GM19324 (cell line): ENCODE measurements around the gene ATOSB.
"Not testable (repeated sequence)": the region's sequence is repeated elsewhere in the genome, so short reads cannot be mapped to it uniquely, and the experiment has no call there.

Source experiments
- ATAC-seq: cut with Tn5 transposase; IDR thresholded peaks from one replicate; pipeline ENCODE4 v1.9.1; 2021; ENCODE audit warnings: mild to moderate bottlenecking, moderate library complexity; ENCODE audit not compliant: unreplicated experiment, low FRiP score

Gene ATOSB, protein sequence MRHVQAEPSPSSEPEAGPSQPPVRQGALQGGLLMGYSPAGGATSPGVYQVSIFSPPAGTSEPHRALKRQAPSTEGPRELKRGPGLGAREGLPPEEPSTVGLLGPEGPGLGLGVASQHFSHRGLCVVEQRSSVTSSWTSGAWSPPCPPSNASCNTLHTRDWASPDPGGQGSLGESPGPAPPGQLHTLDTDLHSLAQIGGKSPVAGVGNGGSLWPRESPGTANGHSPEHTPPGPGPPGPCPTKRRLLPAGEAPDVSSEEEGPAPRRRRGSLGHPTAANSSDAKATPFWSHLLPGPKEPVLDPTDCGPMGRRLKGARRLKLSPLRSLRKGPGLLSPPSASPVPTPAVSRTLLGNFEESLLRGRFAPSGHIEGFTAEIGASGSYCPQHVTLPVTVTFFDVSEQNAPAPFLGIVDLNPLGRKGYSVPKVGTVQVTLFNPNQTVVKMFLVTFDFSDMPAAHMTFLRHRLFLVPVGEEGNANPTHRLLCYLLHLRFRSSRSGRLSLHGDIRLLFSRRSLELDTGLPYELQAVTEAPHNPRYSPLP

DNA sequence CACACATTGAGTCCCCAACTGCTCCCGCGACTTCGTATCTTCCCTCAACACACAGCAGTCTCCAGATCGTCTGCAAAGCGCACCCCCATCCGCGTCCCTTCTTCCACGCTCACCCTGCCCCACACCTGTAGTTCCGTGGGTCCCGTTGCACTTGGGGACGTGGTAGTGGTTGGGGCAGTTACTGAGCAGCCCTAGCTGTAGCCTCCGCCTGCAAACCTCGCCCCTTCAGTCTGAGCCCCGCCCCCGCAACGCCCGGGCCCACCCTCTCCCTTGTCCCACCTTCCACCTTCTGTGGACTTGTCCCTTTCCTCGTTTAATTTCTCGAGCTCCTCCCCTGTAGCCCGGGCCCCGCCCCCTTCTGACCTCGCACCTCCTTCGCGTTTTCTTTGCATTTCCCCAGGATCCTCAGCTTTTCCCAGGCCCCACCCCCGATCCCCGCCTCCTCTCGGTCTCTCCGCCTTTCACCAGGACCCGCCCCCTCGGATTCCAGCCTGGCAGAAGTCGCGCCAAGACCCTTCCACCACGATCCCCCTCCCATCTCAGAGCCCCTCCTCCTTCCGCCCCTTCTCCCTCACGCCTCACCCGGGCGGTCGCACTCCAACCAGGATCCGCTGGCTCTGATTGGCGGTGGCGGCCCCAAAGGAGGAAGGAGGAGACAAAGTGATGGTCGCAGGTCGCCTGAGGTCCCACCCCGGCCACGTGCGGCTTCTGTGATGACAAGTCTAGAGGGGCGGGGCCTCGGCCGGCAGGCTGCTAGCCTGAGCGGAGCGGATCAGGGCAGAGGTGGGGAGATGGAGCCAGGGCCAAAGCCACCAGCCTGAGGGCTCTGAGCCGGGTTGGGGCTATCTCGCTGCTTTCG, at the start of gene ATOSB:
ATOSB (minus strand) TSS at position 183 of the 859 bp plus-strand sequence. CDS start 7,588 bp downstream, outside the sequence.
- peak; percentile 63 for ATAC-seq

GRCh38 chr9:35164711-35165110, 49.0 kb upstream of the ATOSB start:
- no peak for ATAC-seq

- ATAC-seq = no peak
Measured at GRCh38 chr9:35163413-35163812, 47.8 kb upstream of the ATOSB start.

GRCh38 chr9:35162605-35163315, 47.1 kb upstream of the ATOSB start:
- ATAC-seq = no peak

DNA sequence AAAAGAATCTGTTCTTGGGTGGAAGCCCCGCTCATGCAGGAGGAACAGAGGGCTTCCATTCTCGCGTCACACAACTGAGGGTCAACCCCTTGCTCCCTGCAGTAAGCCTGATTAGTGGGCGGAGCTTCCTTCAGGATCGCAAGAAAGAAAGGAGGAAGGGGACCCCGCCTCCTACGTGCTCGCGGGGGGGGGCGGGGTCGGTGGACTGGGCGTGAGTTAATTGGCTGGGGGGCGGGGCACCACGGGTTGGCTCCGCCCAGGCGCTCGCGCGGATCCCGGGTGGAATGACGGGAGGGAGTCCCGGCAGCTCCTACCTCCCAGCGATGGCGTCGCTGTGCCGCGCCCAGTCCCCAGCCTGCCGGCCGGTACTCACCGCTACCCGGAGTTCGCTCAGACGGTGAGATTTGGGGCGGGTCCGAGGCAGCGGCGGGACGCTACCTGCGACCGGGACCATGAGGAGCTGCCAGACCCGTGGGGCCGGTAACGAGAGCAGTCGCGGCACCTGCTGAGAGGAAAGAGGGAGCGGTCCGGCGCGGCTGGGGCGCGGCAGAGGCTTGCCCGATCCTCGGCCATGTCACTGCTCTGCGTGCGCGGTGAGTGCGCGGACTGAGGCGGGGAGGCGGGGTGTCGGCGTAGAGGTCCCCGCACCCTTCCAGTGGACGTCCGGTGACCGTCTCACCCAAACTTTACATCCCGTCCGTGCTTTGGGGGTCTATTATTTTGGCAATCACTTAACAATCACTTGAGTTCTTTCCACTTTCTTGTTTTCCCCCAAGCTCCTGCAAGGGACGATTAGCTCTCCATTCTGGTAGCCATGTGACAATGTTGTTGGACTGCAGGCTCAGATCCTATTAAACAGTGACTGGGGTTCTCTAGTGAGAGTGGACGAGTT, 46.3 kb upstream of the ATOSB start, which contains the start of gene UNC13B:
UNC13B (plus strand) TSS at position 297 of the 892 bp plus-strand sequence; CDS start at position 572, 275 bp downstream.
- peak; percentile 77 for ATAC-seq

GRCh38 chr9:35158501-35159280, 43.0 kb upstream of the ATOSB start:
- ATAC-seq = no peak

GRCh38 chr9:35157836-35158235, 42.2 kb upstream of the ATOSB start:
- not testable (repeated sequence) for ATAC-seq

DNA sequence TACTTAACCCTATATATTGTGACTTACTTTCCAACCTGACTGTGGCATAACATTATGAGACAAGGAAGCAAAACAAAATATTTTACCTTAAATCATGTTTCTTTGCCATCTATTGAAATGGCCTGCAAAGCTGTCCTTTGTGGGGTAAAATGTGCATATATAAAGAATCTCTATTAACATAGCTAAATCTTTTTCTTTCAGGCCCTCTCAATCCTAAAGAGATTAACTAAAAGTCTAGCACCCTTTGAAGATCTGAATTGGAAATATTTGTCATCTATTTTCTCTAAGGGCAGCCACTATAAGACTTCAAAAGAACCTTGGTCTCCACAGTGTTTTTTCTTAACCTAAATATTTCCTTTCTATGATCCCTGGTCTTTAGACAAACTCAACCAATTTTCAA, 41.1 kb upstream of the ATOSB start:
- no peak for ATAC-seq

- ATAC-seq = no peak
Measured at GRCh38 chr9:35152926-35153325, 37.3 kb upstream of the ATOSB start.

- ATAC-seq = not testable (repeated sequence)
Measured at GRCh38 chr9:35147941-35148563, 32.4 kb upstream of the ATOSB start.

- ATAC-seq = no peak
Measured at GRCh38 chr9:35142037-35142436, 26.4 kb upstream of the ATOSB start.

DNA sequence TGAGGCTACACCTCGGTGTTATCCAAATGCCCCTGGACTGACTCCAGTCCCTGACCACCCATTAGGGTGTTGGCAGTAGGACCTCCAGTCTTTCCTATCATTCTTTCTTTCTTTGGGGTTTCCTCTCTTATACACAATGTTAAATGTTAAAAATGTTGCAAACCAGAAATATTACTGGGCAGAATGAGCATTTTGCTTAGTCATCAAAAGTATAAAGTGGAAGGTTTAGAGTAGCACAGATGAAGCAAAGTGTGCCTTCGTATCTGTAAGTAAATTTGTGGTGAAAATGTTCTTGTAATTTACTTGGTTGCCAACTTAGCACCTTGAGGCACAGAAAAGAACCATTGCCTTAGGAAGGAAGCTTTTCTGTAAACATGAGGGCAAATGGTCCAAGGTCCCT, 24.4 kb upstream of the ATOSB start:
- no peak for ATAC-seq

- no peak for ATAC-seq
Measured at GRCh38 chr9:35136866-35137265, 21.2 kb upstream of the ATOSB start.

DNA sequence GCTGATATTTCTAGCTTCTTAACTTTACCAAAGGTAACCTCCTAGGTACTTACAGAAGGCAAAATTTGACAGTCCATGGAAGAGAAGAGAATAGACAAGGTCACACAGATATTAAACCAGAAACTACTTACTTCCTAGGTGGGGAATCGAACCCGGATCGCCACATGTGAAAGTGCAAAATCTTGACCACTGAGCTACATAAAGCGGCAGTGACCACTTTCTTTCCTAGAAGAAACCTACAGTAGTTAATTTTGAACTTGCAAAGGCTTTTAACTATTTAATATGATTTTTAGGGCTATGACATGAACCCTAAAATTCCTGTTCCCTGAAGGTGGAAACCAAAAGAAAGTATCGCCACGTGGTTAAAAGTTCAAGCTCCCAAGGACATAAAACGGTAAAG, 20.3 kb upstream of the ATOSB start:
- no peak for ATAC-seq

- ATAC-seq = no peak
Measured at GRCh38 chr9:35134920-35135319, 19.3 kb upstream of the ATOSB start.

GRCh38 chr9:35116898-35117551, 1.4 kb upstream of the ATOSB start:
- peak; percentile 40 for ATAC-seq

- peak; percentile 7 for ATAC-seq
Measured at GRCh38 chr9:35116539-35116897, 856 bp upstream of the ATOSB start.
